GM23338 (cell line): Measurements from ENCODE around the gene RHEBL1. TPM values are rescaled to one million over a fixed set of nuclear protein-coding genes. Genes with fewer than 3 reads are reported as not detected.

ENCODE experiments used
- ATAC-seq: fragments of 200-7000 bp; cut with Tn5 transposase; 3 replicates; pipeline ENCODE4 v1.9.1; 2020
- DNase-seq: peaks from one replicate; pipeline ENCODE4 v3.0.0-alpha.2; 2015; ENCODE audit warnings: low spot score
- H2AFZ ChIP-seq: fragments of 200-600 bp; sonication (generic); 2 replicates; pipeline ENCODE4 v1.8.0; 2016; ENCODE audit warnings: antibody characterized with exemption, mild to moderate bottlenecking, moderate library complexity
- H3F3A ChIP-seq: fragments of 200-600 bp; sonication (generic); replicated peaks from 2 replicates; pipeline ENCODE4 v1.8.0; 2017; ENCODE audit warnings: antibody characterized with exemption, mixed run types, low read depth
- H3K27ac ChIP-seq: fragments of 200-600 bp; sonication (generic); 2 replicates; pipeline ENCODE4 v1.6.1; 2016; ENCODE audit warnings: low read depth
- H3K27me3 ChIP-seq: fragments of 200-600 bp; sonication (generic); 2 replicates; pipeline ENCODE4 v1.8.0; 2016; ENCODE audit warnings: mild to moderate bottlenecking, mixed run types, moderate library complexity; ENCODE audit not compliant: insufficient read depth
- H3K36me3 ChIP-seq: fragments of 200-600 bp; sonication (generic); 2 replicates; pipeline ENCODE4 v1.8.0; 2016; ENCODE audit warnings: mild to moderate bottlenecking; ENCODE audit not compliant: insufficient read depth
- H3K4me1 ChIP-seq: fragments of 200-600 bp; sonication (generic); 2 replicates; pipeline ENCODE4 v1.8.0; 2016; ENCODE audit warnings: mild to moderate bottlenecking, moderate library complexity; ENCODE audit not compliant: insufficient read depth
- H3K4me2 ChIP-seq: fragments of 200-600 bp; sonication (generic); 2 replicates; pipeline ENCODE4 v1.7.1; 2017; ENCODE audit warnings: mixed run types
- H3K4me3 ChIP-seq: fragments of 200-600 bp; sonication (generic); 2 replicates; pipeline ENCODE4 v1.6.1; 2016; ENCODE audit warnings: mixed run types
- H3K79me2 ChIP-seq: fragments of 200-600 bp; sonication (generic); replicated peaks from 2 replicates; pipeline ENCODE4 v1.8.0; 2017; ENCODE audit warnings: mild to moderate bottlenecking; ENCODE audit not compliant: insufficient read depth
- H3K9me2 ChIP-seq: fragments of 200-600 bp; sonication (generic); 2 replicates; pipeline ENCODE4 v1.8.0; 2017; ENCODE audit not compliant: insufficient read depth
- H4K20me1 ChIP-seq: fragments of 200-600 bp; sonication (generic); replicated peaks from 2 replicates; pipeline ENCODE4 v1.8.0; 2017; ENCODE audit warnings: mild to moderate bottlenecking; ENCODE audit not compliant: insufficient read depth
- H3K27ac Mint-ChIP-seq: 2 replicates; pipeline ENCODE4 v1.8.0; 2020; ENCODE audit warnings: inconsistent platforms, mild to moderate bottlenecking, moderate library complexity, mixed read lengths
- H3K27me3 Mint-ChIP-seq: 3 replicates; pipeline ENCODE4 v1.8.0; 2022; ENCODE audit warnings: low read depth, mild to moderate bottlenecking, moderate library complexity, mixed read lengths, inconsistent platforms; ENCODE audit not compliant: insufficient read depth, poor library complexity
- H3K36me3 Mint-ChIP-seq: 3 replicates; pipeline ENCODE4 v1.8.0; 2021; ENCODE audit warnings: low read depth, mild to moderate bottlenecking, inconsistent platforms, moderate library complexity, mixed read lengths
- H3K4me1 Mint-ChIP-seq: 3 replicates; pipeline ENCODE4 v1.8.0; 2020; ENCODE audit warnings: mild to moderate bottlenecking, inconsistent platforms, mixed read lengths
- H3K4me3 Mint-ChIP-seq: 3 replicates; pipeline ENCODE4 v1.8.0; 2021; ENCODE audit warnings: moderate library complexity, mild to moderate bottlenecking, inconsistent platforms, mixed read lengths
- H3K9me3 Mint-ChIP-seq: 3 replicates; pipeline ENCODE4 v1.8.0; 2020; ENCODE audit warnings: moderate library complexity, mild to moderate bottlenecking, inconsistent platforms, mixed read lengths
- CREB1 ChIP-seq: fragments of 250-450 bp; sonication (Bioruptor Pico); IDR thresholded peaks from 2 replicates; pipeline ENCODE4 v1.5.0; 2020; ENCODE audit warnings: low read depth, mild to moderate bottlenecking, moderate library complexity
- CTCF ChIP-seq, 2 experiments: fragments of 200-600 bp in 1 of 2; sonication (generic) in 1 of 2; conservative IDR thresholded peaks; 2 replicates each; pipeline versions ENCODE4 v1.5.1 to v1.6.1; 2016 to 2017; ENCODE audit warnings: antibody characterized with exemption in 2 of 2, low read depth in 2 of 2, mild to moderate bottlenecking in 2 of 2, moderate library complexity in 1 of 2
- ETS1 ChIP-seq: IDR thresholded peaks from 2 replicates; pipeline ENCODE4 v1.6.1; 2016; ENCODE audit warnings: antibody characterized with exemption
- EZH2 ChIP-seq: fragments of 200-600 bp; sonication (generic); IDR thresholded peaks from one replicate; pipeline ENCODE4 v1.8.0; 2017; ENCODE audit warnings: antibody characterized with exemption, mild to moderate bottlenecking, low read depth; ENCODE audit not compliant: unreplicated experiment
- EZH2phosphoT487 ChIP-seq: fragments of 200-600 bp; sonication (generic); IDR thresholded peaks from one replicate; pipeline ENCODE4 v1.8.1; 2018; ENCODE audit warnings: antibody characterized with exemption; ENCODE audit not compliant: unreplicated experiment
- JUNB ChIP-seq: IDR thresholded peaks from one replicate; pipeline ENCODE4 v1.6.1; 2016; ENCODE audit warnings: antibody characterized with exemption; ENCODE audit not compliant: unreplicated experiment
- NANOG ChIP-seq: IDR thresholded peaks from 2 replicates; pipeline ENCODE4 v1.6.1; 2016; ENCODE audit warnings: antibody characterized with exemption, borderline replicate concordance
- POLR2AphosphoS5 ChIP-seq: IDR thresholded peaks from 2 replicates; pipeline ENCODE4 v1.6.1; 2016; ENCODE audit warnings: antibody characterized with exemption, low read depth
- REST ChIP-seq: IDR thresholded peaks from one replicate; pipeline ENCODE4 v1.6.1; 2018; ENCODE audit warnings: antibody characterized with exemption; ENCODE audit not compliant: unreplicated experiment
- ZNF114 ChIP-seq: fragments of 250-450 bp; sonication (Bioruptor Pico); IDR thresholded peaks from 2 replicates; pipeline ENCODE4 v1.5.0; 2020; ENCODE audit warnings: mild to moderate bottlenecking, moderate library complexity
- ZNF331 ChIP-seq: fragments of 250-450 bp; sonication (Bioruptor Pico); IDR thresholded peaks from 2 replicates; pipeline ENCODE4 v1.5.0; 2020; ENCODE audit warnings: low read depth, mild to moderate bottlenecking, moderate library complexity
- polyA plus RNA-seq: library from polyadenylated mRNA; unstranded; fragments of >200 nt; fragmentation: Nextera tagmentation; extraction: Ambion mirVana; gene quantifications from 2 replicates; pipeline ENCODE4 v1.2.1, GENCODE V29; 2016
- total RNA-seq: library from RNA; depleted of rRNA; stranded (reverse); fragments of >200 nt; shearing (Covaris generic); gene quantifications from 2 replicates; pipeline ENCODE4 v1.2.3, GENCODE V29; 2014

Gene RHEBL1
- total and polyA plus RNA-seq, 2 experiments from 2014 or later, result 9.4 to 11.8 TPM

GRCh38 chr12:49037111-49037946 lies 32.5 kb downstream of the RHEBL1 start:
- Mint-ChIP-seq H3K27ac (no peak overlapping the region), H3K4me1 (no peaks in the 10 kb centered on the region), H3K9me3 (no peaks in the 10 kb centered on the region), H3K36me3 (peaks cover 84% of the 10 kb centered on the region), H3K27me3 (peaks cover 6% of the 10 kb centered on the region), H3K4me3 (no peak overlapping the region)
- Histone ChIP-seq H3K27ac (no peak overlapping the region), H3K4me3 (no peak overlapping the region), H3K4me2 (no peak overlapping the region), H3K4me1 (no peaks in the 10 kb centered on the region), H3K36me3 (peaks cover 17% of the 10 kb centered on the region), H3K9me2 (no peaks in the 10 kb centered on the region), H3K79me2 (no peaks in the 10 kb centered on the region), H3F3A (no peaks in the 10 kb centered on the region), H4K20me1 (peaks cover 10% of the 10 kb centered on the region; the same call in 1 of the 2 replicates), H3K27me3 (no peaks in the 10 kb centered on the region), H2AFZ (no peak overlapping the region)
- DNase-seq (no peak), ATAC-seq (no peak)
- TF ChIP-seq EZH2phosphoT487, result no peak
- 0 out of 2 replicates have a peak, but pooled peaks have one; percentile 15 for TF ChIP-seq POLR2AphosphoS5

- no peak for DNase-seq
- no peak overlapping the region for H3K4me3 ChIP-seq
- H3K36me3 ChIP-seq, result peaks cover 10% of the 10 kb centered on the region
- H4K20me1 ChIP-seq, result peaks cover 8% of the 10 kb centered on the region; the same call in 1 of the 2 replicates
- no peaks in the 10 kb centered on the region for H3K79me2 ChIP-seq
- H3K9me2 ChIP-seq, result no peaks in the 10 kb centered on the region
- no peak overlapping the region for H3K27ac Mint-ChIP-seq
- H3K27me3 ChIP-seq, result no peaks in the 10 kb centered on the region
- H3K9me3 Mint-ChIP-seq, result no peaks in the 10 kb centered on the region
- no peak overlapping the region for H3K4me2 ChIP-seq
- H3K36me3 Mint-ChIP-seq, result peaks cover 78% of the 10 kb centered on the region
- no peak for ATAC-seq
- no peaks in the 10 kb centered on the region for H3K4me1 ChIP-seq
- no peak overlapping the region for H2AFZ ChIP-seq
- H3K4me3 Mint-ChIP-seq, result no peak overlapping the region
- no peaks in the 10 kb centered on the region for H3K4me1 Mint-ChIP-seq
- no peak overlapping the region for H3K27ac ChIP-seq
- peaks cover 6% of the 10 kb centered on the region for H3K27me3 Mint-ChIP-seq
- H3F3A ChIP-seq, result no peaks in the 10 kb centered on the region
- TF ChIP-seq ZNF331 (no peak), POLR2AphosphoS5 (no peak), REST (no peak), EZH2 (no peak), EZH2phosphoT487 (no peak), CTCF (conservative IDR thresholded peaks at IDR 0.05; ENCODE audit: low read depth in 2 of 2) (no peak), NANOG (no peak), CREB1 (no peak), JUNB (no peak), ZNF114 (CRISPR knock-in tag) (no peak), ETS1 (no peak)
These were observed 33.8 kb downstream of the RHEBL1 start for GRCh38 chr12:49036029-49036428.
